HL-60 (cell line): ENCODE measurements around the gene SRSF2.
"Not testable (repeated sequence)": the region's sequence is repeated elsewhere in the genome, so short reads cannot be mapped to it uniquely, and the experiment has no call there.

ENCODE experiments used
- DNase-seq, 2 experiments: peaks; one replicate each; pipeline ENCODE4 v3.0.0-alpha.2; 2010 to 2020; ENCODE audit warnings: low read depth in 1 of 2, low spot score in 1 of 2
- H3K27ac ChIP-seq: fragments of 250-450 bp; sonication (Bioruptor Pico); replicated peaks from 2 replicates; pipeline ENCODE4 v1.5.1; 2020; ENCODE audit warnings: mild to moderate bottlenecking, moderate library complexity
- H3K27me3 ChIP-seq: fragments of 250-450 bp; sonication (Bioruptor Pico); 2 replicates; pipeline ENCODE4 v1.5.1; 2021; ENCODE audit warnings: mild to moderate bottlenecking, moderate library complexity; ENCODE audit not compliant: insufficient read depth, poor library complexity, severe bottlenecking
- H3K4me3 ChIP-seq: replicated peaks from 2 replicates; pipeline ENCODE4 v1.5.1; 2011; ENCODE audit warnings: mild to moderate bottlenecking, control low read depth, low read length; ENCODE audit not compliant: insufficient read depth
- CTCF ChIP-seq: IDR thresholded peaks from one replicate; pipeline ENCODE4 v1.5.1; 2011; ENCODE audit warnings: low read length, control low read depth, inconsistent platforms; ENCODE audit not compliant: insufficient read depth
- GABPA ChIP-seq: IDR thresholded peaks from 2 replicates; pipeline ENCODE4 v1.6.1; 2012; ENCODE audit warnings: low read depth
- POLR2AphosphoS5 ChIP-seq: IDR thresholded peaks from 2 replicates; pipeline ENCODE4 v1.6.1; 2012; ENCODE audit warnings: low read depth
- REST ChIP-seq: IDR thresholded peaks from 2 replicates; pipeline ENCODE4 v1.6.1; 2012; ENCODE audit warnings: low read depth; ENCODE audit not compliant: insufficient replicate concordance
- SPI1 ChIP-seq: IDR thresholded peaks from 2 replicates; pipeline ENCODE4 v1.6.1; 2012; ENCODE audit warnings: low read depth, mild to moderate bottlenecking, borderline replicate concordance

The SRSF2 gene

GRCh38 chr17:76713765-76714164 is 23.4 kb downstream of the SRSF2 start:
- H3K4me3 ChIP-seq = no peak overlapping the region
- no peak for TF ChIP-seq POLR2AphosphoS5
- no peak for TF ChIP-seq CTCF
- TF ChIP-seq SPI1 = no peak
- no peak for TF ChIP-seq REST
- no peak for TF ChIP-seq GABPA
- no peaks in the 10 kb centered on the region for H3K27me3 ChIP-seq
- DNase-seq = no peak
- no peak overlapping the region for H3K27ac ChIP-seq

- not testable (repeated sequence) for DNase-seq, H3K4me3 ChIP-seq, H3K27ac ChIP-seq, H3K27me3 ChIP-seq
These were observed 24.8 kb downstream of the SRSF2 start for GRCh38 chr17:76712321-76712720.

- H3K4me3 ChIP-seq = peak within 1 kb of the TSS; percentile 46
- no peaks in the 10 kb centered on the region for H3K27me3 ChIP-seq
- no peak within 1 kb of the TSS for H3K27ac ChIP-seq
- TF ChIP-seq CTCF (no peak), SPI1 (no peak), REST (no peak), POLR2AphosphoS5 (no peak)
- DNase-seq = no peak
These were observed 26.1 kb downstream of the SRSF2 start, which contains the start of gene MXRA7 for GRCh38 chr17:76710863-76711611. TSS of gene MXRA7 (minus strand) at chr17:76710965. CDS start at chr17:76710946, 19 bp downstream.

- H3K27ac ChIP-seq, DNase-seq, H3K27me3 ChIP-seq: not testable (repeated sequence)
- H3K4me3 ChIP-seq = peak overlapping the region; percentile 46
These were observed 26.9 kb downstream of the SRSF2 start for GRCh38 chr17:76709951-76710862.
